Neural crest cell (in vitro differentiated cells): ENCODE results near the gene PTHLH. TPM values are rescaled to one million over a fixed set of nuclear protein-coding genes. Genes with fewer than 3 reads are reported as not detected.

Experiments used
- DNase-seq: peaks from one replicate; pipeline ENCODE4 v3.0.0; 2021; ENCODE audit warnings: low read depth, mixed read lengths, low spot score
- H3K27ac Mint-ChIP-seq: one replicate; pipeline ENCODE4 v1.8.0; 2021; ENCODE audit warnings: mild to moderate bottlenecking, mixed read lengths; ENCODE audit not compliant: unreplicated experiment
- H3K27me3 Mint-ChIP-seq: 2 replicates; pipeline ENCODE4 v1.8.0; 2021; ENCODE audit warnings: low read depth, mild to moderate bottlenecking, mixed read lengths
- H3K36me3 Mint-ChIP-seq: 2 replicates; pipeline ENCODE4 v1.8.0; 2021; ENCODE audit warnings: low read depth, mild to moderate bottlenecking, mixed read lengths
- H3K4me1 Mint-ChIP-seq: 2 replicates; pipeline ENCODE4 v1.8.0; 2021; ENCODE audit warnings: mixed read lengths
- H3K4me3 Mint-ChIP-seq: one replicate; pipeline ENCODE4 v1.8.0; 2021; ENCODE audit warnings: mild to moderate bottlenecking, mixed read lengths
- H3K9me3 Mint-ChIP-seq: 2 replicates; pipeline ENCODE4 v1.8.0; 2021; ENCODE audit warnings: mixed read lengths
- total RNA-seq: library from RNA; stranded (reverse); gene quantifications from 2 replicates; pipeline ENCODE4 v1.2.1, GENCODE V29; 2021
- TF ChIP-seq, protein P1 (sequence below): fragments of 200-600 bp; sonication (generic); conservative IDR thresholded peaks from 2 replicates; pipeline ENCODE4 v1.5.0; 2021; ENCODE audit warnings: antibody characterized with exemption, mild to moderate bottlenecking

The PTHLH gene
- total RNA-seq, 1 donor from 2014 or later: 0.56 TPM

DNA sequence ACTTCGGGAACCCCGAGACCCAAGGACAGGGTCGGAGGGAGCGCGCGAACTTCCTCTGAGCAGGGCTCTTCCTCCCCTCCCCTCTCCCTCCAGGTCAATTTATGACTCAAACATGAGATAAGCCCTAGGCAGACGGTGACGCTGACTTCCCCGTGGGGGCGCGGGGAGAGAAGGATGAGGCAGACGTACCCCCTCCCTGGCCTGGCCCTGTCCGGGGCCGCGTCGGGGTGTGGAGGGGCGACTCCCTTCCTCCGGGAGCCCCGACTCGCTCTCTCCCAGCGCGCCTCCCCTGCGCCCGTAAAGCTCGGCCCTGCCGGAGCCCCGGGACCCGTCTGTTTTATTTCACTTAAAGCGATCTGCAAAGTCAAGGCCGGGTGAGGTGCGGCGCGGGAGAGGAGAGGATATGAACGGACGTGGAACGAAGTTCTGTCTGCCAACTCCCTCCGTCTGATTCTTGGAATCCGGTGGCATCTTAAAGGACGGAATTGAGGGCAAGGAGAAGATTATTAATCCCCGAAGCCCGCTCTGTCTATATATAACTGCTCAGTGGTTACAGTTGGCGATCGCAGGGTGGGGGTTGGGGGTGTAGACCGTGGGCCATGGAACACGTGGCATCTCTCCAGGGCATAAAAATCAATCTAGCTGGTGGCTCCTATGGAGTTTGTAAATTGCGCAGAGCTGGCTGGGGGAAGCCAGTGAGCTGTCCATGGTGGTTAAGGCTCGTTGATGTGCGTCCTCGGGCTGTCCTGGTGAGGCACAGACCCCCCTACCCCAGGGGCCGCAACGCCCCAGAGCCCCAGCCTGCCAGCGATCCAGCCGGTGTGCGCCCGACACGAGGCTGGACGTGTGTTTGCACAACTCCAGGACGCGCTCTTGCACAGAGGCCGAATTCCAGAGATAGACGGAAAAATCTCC lies 2.9 kb upstream of the PTHLH start:
- TF ChIP-seq, protein P1, sequence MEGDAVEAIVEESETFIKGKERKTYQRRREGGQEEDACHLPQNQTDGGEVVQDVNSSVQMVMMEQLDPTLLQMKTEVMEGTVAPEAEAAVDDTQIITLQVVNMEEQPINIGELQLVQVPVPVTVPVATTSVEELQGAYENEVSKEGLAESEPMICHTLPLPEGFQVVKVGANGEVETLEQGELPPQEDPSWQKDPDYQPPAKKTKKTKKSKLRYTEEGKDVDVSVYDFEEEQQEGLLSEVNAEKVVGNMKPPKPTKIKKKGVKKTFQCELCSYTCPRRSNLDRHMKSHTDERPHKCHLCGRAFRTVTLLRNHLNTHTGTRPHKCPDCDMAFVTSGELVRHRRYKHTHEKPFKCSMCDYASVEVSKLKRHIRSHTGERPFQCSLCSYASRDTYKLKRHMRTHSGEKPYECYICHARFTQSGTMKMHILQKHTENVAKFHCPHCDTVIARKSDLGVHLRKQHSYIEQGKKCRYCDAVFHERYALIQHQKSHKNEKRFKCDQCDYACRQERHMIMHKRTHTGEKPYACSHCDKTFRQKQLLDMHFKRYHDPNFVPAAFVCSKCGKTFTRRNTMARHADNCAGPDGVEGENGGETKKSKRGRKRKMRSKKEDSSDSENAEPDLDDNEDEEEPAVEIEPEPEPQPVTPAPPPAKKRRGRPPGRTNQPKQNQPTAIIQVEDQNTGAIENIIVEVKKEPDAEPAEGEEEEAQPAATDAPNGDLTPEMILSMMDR: no peak
- H3K27ac Mint-ChIP-seq: no peak overlapping the region
- peaks cover 100% of the 10 kb centered on the region for H3K27me3 Mint-ChIP-seq
- H3K9me3 Mint-ChIP-seq: no peaks in the 10 kb centered on the region
- peak overlapping the region; percentile 72 for H3K4me3 Mint-ChIP-seq
- peaks cover 17% of the 10 kb centered on the region for H3K4me1 Mint-ChIP-seq
- peaks cover 2% of the 10 kb centered on the region for H3K36me3 Mint-ChIP-seq
- peak; percentile 20 for DNase-seq

DNA sequence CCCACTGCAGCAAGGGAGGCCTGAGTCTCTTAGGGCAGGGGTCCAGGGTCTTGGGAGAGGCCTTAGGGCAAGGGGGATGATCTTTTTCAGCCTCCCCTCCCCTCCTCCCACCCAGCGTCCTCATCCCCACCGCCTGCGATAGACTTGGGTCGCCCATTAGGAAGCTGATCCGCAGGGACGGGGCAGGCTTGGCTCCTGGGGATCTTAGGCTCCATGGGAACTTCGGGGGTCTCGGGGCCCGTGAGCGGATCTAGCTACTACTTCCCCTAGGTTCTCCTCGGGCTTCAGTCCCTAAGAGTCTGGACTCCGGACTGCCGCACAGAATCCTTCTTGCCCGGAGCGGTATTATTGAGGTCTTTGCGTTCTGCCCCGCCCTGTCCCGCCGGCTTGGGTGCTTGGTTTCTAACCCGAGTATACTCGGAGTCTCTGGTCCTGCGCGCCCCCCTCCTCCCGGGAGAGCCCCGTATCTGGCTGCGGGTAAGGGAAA lies 2.2 kb upstream of the PTHLH start:
- no peak for DNase-seq
- Mint-ChIP-seq H3K27ac (no peak overlapping the region), H3K9me3 (no peaks in the 10 kb centered on the region), H3K36me3 (peaks cover 2% of the 10 kb centered on the region), H3K4me1 (peaks cover 20% of the 10 kb centered on the region), H3K4me3 (peak overlapping the region; percentile 72), H3K27me3 (peaks cover 97% of the 10 kb centered on the region)
- TF ChIP-seq, protein P1: no peak

DNA sequence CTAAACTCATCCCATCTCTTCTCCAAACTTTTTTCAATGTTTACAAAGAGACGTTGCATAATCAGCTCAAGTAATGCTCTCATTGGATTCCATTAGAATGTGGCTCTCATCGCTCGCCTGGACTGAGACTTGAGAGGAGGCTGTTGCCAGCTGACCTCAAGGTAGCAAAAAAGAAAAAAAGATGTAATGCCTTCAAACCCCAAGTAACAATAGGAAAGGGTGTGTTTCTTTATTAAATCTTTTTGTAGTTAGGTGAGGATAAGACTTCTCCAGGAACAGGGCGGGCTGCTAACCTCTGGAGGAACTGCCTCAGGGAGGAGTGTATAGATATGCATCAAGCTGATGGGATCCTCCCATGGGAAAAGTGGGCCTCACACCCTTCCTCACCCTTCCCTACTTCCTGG lies 956 bp upstream of the PTHLH start:
- peaks cover 29% of the 10 kb centered on the region for H3K4me1 Mint-ChIP-seq
- peaks cover 2% of the 10 kb centered on the region for H3K36me3 Mint-ChIP-seq
- peaks cover 97% of the 10 kb centered on the region for H3K27me3 Mint-ChIP-seq
- TF ChIP-seq, protein P1: no peak
- peak overlapping the region; percentile 7 for H3K4me3 Mint-ChIP-seq
- H3K9me3 Mint-ChIP-seq: no peaks in the 10 kb centered on the region
- H3K27ac Mint-ChIP-seq: no peak overlapping the region
- DNase-seq: no peak

DNA sequence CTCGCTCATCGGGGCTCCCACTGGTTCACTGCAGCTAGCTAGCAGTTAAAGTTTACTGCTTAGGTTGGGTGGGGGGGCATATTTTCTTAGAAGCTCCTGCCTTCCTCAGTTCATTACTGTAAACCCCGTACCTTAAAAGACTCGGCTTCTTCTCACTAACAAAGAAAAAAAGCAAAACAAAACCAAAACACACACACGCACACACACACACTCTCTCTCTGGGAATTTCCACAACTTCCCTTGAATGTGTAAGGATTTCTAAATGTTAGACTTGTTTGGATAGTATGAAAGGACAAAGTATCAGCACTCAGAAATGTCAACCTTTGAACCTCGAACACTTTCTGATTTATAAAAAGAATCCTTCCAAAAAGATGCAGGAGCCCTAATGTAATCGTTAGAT lies 927 bp downstream of the PTHLH start:
- TF ChIP-seq, protein P1: no peak
- H3K27ac Mint-ChIP-seq: no peak overlapping the region
- peaks cover 29% of the 10 kb centered on the region for H3K4me1 Mint-ChIP-seq
- peak overlapping the region; percentile 90 for H3K4me3 Mint-ChIP-seq
- H3K27me3 Mint-ChIP-seq: peaks cover 97% of the 10 kb centered on the region
- H3K9me3 Mint-ChIP-seq: no peaks in the 10 kb centered on the region
- DNase-seq: no peak
- peaks cover 2% of the 10 kb centered on the region for H3K36me3 Mint-ChIP-seq

DNA sequence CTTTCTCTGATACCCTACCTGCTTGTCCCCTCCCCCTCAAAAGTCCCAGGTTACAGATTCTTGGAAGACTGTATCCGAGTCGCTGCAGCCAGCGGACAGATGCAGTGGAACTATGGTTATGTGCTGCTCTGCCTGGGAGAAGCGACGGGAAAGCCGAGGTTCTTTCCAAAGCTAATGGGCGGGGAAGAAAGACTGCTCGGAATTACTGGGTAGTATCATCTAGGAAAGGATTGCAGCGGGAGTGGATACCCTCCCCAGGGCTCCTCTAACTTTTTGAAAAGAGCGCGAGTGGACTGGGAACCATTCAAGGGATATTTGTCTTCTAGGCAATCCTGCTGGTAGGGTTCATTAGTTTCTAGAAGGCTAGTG lies 1.4 kb downstream of the PTHLH start:
- Mint-ChIP-seq H3K36me3 (peaks cover 2% of the 10 kb centered on the region), H3K4me3 (peak overlapping the region; percentile 90), H3K27me3 (peaks cover 97% of the 10 kb centered on the region), H3K9me3 (no peaks in the 10 kb centered on the region), H3K27ac (no peak overlapping the region), H3K4me1 (peaks cover 28% of the 10 kb centered on the region)
- TF ChIP-seq, protein P1: no peak
- DNase-seq: peak; percentile 2
